ENCODE measurements around the gene BARX1.
"Not testable (repeated sequence)": the region's sequence is repeated elsewhere in the genome, so short reads cannot be mapped to it uniquely, and the experiment has no call there.

The BARX1 gene

DNA sequence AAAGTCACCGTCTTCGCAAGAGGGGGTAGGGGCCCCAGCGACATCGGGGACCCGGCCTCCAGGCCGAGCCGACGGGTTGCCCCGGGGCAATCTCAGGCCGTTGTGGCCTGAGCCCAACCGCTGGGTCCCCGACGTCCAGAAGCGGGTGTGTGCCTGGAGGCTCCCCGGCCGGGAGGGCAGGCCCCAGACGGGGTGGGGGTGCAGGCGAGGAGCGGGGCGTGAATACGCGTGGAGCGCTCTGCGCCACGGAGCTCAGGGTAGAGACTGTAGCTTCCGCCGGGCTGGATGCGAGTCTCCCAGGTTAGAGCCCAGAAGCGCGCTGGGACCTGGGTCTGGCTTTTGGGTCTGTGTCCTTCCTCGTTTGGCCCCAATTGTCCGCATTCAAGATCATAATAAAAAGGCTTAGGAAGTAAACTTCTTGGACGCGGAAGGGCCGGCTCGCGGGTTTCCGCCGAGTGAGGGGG, 3.5 kb downstream of the BARX1 start:
- DNase-seq (ENCODE audit: low read depth), result no peak

DNA sequence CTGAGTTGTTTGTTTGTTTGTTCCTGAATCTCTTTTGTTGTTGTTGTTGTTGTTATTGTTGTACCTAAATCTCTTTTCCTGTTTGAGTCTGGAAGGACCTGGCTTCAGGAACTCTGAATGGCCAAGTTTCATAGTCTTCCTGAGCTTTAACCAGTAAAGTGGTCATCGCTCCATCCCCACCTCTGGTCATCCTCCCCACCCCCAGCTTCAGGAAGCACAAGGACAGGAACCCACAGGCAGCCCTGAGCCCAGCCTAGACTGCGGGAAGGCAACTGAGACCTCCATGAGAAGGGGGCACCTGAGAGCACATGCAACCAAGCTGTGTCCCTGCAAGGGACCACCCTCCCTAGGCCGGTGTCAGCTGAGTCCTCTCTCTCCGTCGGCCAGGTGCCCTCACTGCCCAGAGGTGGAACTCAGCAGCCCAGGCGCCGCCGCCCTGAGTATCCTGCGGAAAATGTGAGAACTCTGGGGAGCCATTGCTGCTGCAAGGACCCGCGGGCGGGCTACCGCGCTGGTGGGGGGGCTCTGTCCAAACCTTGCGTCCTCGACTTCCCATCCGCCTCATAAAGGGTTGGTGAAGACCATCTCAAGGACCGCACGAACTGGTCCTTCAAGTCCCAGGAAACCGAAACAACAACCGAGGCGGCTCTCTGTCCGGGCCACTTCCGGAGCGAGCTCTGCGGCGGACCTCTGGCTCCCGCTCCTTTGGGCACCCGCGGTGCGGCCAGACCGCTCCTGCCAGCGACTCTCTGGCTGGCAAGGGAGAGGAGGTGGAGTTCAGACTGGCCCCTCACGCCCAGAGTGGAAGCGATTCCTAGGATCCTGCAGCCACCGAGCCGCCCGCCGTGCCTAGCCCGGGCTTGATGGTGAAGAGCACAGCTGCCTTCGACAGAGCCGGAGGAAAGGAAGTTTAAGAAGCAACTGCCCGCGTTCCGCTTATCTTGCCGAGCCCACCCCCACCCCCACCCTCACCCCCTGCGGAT, 4.2 kb downstream of the BARX1 start:
- no peak for DNase-seq (ENCODE audit: low read depth)

DNA sequence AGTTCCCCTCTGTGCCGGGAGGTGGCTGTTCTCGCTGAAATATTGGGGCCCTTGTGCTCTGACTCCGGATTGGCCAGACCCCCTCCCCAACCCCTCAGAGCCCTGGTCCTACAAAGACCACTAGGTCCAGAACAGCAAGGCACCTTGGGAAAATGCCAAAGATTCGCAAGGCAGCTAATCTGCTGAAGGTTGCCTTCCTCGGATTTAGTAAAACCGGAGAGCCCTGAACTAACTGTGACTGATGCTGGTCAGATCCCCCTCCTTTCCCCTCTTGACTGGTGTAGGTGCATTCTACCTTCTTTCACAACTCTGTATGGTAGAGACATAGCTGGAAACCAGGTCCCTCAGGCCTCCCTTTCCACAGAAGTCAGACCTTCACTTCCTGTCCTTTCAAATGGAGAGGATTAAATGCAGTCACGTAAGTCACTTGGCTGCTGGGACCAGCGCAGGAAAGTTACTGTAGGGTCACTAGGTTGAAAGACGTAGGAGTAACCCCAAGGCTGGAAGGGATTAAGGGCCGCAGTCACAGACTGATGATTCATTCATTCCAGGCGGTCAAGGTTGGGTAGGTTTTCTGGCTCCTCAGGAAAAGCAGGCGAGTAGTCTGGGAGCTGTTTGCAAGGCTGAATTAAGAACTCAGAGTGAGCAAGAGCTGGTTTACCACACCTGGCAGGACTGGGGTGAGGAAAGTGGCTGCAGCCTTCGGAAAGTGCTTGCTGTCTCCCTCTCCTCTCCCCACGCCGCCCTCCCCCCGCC, 5.3 kb downstream of the BARX1 start:
- no peak for DNase-seq (ENCODE audit: low read depth)

DNA sequence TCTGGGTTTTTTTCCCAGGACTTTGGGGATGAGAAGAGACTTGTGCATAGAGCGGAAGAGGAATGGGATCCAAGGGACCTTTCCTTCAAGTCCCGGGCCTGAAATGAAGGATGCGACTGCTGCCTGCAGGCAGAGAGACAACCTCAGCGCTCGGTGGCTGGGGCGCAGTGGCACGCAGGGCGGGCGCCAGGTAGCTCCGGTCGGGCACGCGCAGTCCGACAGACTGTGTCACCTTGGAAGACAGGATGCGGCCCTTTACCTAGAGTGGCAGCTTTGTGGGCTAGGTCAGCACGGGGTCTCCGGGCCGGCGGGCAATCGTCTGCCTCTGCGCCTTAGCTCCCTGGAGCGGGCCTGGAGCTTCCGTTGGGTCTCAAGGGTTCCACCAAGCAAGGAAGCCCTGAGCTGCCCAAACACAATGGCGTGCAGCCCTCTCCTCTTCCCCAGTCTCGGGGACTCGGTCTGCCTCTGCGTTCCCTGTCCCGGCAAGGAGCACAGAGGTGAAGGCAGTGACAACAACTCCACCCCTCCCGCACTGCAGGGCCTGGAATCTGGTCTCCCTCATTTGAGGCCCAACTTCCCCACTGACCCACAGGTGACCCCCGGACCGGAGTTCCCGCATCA, 6.0 kb downstream of the BARX1 start:
- no peak for DNase-seq (ENCODE audit: low read depth)

DNA sequence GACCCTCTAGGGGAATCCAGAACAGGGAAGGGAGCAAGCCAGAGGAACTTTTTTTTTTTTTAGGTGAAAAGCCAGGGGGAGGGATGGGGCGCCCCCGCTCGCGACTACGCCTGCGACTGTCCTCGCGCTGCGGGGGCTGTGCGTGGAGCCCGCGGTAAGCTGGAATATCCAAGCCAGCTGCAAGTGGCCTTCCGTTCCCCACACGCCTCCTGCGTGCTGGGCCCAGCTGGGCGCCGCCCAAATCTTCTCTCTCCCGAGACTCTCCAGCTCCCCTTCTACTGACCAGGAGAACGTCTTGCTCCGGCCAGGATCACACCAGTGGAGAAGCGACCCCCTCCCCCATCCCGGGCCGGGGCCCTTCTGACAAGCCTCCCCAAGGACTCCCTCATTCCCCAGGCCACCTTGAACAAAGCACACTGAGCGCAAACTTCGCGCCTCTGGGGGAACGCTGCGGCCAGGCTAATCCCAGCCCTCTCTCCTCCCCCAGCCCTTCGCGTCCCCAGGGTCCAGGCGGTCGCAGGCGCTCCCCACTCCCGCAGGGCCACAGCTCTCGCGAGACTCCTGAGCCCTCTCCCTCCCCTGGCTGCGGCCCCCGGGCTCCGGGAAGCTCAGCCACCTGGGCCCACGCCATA, 6.6 kb downstream of the BARX1 start:
- no peak for DNase-seq (ENCODE audit: low read depth)

DNA sequence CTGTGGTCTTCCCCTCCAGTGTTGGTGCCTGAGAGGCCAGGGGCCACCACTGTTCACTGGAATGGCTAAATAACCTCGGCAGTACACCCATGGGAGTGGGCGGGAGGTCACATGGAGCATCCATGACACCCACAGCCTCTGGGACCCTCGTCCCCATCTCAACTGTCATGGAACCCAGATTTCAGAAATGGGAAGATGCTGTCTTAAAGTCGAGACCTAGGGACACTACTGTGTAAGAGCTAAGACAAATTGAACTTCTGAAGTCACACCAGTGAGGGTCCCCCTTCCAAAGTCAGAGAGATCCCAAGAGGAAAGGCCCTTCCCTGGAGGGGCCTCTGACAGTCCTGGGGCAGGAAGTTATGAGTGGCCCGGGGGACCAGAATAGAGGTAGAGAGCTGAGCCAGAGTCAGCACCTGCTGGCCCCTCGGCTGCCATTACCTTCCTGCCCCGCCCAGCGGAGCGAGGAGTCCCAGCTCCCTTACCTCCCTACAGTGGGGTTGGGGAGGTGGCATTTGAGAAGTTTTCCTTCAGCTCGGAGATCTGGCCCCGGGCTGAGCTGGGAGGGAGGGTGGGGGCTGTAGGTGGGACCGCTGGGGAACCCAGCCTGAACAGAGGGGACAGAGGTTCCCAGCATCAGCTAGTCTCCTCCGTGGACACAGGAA, 7.6 kb downstream of the BARX1 start:
- DNase-seq (ENCODE audit: low read depth), result no peak

DNA sequence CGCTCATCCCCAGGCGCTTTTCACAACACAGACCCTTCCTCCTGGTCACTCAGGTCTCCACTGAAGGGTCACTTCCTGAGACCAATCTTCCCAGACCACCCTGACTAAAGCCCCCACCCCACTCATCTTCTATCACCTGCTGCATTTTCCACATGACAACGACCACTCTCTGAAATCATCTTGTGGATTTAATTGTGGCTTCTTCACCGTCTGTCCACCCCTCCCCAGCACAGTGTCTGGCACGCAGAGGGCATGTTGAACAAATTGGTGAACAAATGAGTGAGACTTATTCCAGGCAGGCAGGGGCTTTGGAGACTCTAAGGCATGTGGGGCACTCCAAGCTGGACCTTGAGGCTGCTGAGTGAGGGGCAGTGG, 8.8 kb downstream of the BARX1 start:
- no peak for DNase-seq (ENCODE audit: low read depth)

DNA sequence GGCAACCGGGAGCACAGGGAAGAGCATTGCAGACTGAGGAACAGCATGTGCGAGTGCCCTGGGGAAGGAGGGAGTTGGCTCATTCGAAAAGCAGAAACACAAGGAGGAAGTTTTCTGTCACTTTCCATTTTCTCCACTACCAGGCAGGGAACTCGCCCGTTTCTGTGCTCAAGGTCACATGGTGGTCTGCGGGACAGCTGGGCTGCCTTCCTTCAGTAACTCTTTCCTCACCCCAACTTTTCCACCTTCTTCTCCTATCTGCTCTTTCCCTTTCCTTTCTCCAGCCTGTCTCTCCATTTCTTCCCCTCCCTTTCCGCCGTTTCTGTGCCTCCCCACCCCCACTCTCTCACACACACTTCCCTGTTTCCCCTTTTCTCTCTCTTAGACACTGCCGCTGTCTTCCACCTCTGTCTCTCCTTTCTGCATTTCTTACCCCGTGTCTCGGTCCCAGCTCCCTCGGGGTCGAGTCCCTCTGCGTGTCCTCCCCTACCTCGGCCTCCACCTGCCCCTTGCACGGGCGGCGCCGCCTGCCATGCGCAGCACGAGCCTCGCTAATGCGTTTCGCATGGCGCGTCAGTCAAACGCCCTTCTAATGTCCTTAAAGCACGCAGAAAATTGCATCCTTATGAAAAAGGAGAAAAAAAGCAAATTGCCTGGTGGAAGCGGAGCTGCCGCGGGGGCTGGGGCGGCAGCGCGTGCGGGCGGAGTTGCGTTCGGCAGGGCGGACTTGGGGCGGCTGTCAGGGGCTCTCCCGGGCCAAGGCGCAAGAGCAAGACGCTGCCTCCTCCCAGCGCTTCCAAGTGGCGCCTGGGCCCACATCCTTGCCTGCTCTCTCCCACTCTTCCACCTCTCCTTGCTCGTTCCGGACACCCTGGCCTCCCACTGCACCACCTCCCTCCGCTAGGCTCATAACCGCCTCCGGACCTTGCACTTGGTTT, 9.5 kb downstream of the BARX1 start:
- DNase-seq (ENCODE audit: low read depth), result no peak

DNA sequence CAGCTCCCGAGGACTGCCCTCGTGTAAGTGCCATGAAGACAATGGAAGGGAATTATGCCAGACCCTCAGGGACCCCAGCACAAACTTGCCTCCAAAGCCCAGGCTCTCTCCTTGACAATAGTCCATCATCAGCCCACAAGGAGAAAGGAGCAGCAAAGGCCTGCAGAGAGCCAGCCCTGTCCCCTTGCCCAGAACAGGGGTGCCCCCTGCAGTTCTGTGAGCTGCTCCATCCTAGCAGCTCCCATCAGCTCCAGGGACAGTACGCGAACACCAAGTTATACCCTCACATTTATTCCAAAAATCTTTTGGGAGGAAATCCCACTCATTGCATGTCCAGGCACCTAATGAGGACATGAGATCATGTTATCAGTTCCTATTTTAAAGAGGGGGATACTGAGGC, 11.1 kb downstream of the BARX1 start:
- no peak for DNase-seq (ENCODE audit: low read depth)

DNA sequence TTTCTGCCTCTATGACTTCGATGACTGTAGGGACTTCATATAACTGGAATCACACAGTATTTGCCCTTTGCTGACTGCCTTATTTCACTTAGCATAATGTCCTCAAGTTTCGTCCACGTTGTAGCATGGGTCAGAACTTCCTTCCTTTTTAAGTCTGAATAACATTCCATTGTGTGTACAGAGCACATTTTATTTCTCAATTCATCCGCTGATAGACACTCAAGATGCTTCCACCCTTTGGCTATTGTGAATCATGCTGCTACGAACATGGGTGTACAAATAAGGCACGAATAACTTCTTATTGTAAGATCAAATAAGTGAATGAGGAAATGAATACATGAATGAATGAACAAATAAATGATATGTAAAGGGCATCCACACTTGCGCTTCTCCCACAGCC, 13.0 kb downstream of the BARX1 start:
- no peak for DNase-seq (ENCODE audit: low read depth)

DNA sequence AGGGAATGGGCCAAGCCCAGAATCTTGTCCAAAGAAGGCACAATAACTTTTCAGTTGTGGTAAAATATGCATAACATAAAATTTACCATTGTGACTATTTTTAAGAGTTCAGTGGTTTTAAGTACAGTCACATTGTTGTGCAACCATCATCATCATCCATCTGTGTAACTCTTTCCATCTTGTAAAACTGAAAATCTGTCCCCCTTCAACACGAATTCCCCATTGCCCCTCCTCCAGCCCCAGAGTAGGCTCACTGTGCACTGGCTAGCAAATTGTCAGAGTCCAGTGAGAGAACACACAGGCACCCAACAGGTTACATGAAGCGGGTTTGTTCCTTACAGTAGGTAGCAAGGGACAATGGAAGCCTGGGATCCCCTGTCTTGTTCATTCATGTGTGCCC, 13.7 kb downstream of the BARX1 start:
- no peak for DNase-seq (ENCODE audit: low read depth)

DNA sequence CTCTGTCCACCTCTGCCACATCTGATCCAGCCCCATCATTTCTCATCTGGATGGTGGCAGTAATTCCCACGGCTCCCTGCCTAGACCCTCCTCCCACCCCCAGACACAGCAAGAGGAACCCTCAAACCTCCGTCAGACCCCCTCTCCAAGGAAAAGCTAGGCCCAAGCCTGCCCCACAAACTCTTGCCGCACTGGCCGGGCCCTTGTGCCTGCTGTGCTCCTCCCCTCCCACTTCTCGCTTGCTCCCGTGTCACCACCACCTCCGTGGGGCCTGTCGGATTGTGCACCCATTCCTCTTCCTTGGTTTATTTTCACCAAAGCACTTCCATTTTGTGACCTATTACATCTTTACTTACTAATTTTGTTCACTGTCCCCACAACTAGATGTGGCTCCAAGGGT, 14.2 kb downstream of the BARX1 start:
- DNase-seq (ENCODE audit: low read depth), result no peak

DNA sequence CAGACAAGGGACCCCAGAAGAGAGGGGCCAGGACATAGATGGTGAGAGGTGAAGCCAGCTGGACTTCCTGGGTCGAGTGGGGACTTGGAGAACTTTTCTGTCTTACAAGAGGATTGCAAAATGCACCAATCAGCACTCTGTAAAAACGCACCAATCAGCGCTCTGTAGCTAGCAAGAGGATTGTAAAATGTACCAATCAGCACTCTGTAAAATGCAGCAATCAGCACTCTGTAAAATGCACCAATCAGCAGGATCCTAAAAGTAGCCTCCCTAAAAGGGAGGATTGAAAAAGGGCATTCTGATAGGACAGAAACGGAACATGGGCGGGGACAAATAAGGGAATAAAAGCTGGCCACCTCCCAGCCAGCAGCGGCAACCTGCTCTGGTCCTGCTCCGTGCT, 15.6 kb downstream of the BARX1 start:
- DNase-seq (ENCODE audit: low read depth), result not testable (repeated sequence)

DNA sequence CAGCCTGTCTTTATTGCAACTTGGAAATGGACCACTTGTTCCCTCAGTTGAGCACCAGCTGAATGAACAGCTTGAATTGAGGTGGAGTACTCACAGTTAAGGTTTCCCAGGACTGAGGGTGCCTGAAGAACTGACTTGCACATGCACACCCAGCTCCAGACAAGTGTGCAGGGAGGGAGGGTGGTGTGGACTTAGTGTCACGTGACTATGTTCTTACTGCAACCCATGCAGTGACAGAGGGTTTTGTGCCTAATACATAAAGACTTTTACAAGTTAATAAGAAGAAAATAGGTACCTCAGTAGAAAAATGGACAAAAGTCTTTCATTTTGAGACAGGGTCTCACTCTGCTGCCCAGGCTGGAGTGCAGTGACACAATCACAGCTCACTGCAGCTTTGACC, 18.0 kb downstream of the BARX1 start:
- DNase-seq (ENCODE audit: low read depth), result no peak

DNA sequence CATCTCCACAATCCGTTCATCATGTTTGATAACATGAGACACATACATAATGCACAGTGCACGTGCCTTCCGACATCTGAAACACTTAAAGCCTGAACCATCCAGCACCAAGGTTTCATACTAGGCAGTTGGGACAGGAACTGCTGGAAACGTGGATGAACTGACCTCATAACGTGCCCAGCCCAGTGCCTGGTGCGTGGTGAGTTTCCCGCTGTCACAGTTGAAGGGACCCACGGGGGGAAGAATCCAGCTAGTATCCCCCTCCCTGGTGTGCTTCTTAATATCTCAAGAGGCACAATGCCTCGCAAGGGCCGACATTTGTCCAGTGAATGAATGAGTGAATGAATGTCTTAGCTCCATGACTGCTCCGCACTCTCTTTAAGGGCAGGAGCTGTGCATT, 23.2 kb downstream of the BARX1 start:
- DNase-seq (ENCODE audit: low read depth), result no peak

DNA sequence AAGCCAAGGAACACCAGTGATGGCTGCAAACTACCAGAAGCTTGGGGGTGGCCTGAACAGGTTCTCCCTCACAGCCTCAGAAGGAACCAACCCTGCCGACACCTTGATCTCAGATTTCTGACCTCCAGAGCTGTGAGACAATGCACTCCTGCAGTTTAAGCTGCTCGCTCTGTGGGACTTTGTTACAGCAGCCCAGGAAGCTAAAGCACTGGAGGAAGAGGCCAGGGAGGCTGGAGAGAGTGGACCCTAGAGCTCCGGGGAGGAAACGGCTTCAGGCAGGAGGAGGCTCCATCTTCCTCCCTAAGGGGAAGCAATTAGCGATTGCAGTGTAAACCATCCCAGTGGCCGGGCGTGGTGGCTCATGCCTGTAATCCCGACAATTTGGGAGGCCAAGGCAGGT, 25.1 kb downstream of the BARX1 start:
- DNase-seq (ENCODE audit: low read depth), result no peak

DNA sequence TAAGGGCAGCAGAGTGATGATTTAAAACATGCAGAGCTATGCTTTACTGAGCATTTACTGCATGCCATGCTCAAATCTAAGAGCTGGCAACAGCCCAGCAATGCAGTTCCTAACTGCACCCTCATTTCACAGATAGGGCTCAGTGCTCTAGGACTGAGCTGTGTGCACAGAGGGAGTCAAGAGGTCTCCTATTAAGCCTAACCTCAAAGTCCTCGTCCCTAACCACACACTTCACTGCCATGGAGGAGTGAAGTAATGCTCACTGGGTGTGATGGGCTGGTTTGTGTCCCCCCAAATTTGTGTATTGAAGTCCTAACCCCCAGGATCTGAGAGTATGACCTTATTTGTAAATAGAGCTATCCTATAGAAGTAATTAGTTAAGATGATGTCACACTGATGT, 25.9 kb downstream of the BARX1 start:
- DNase-seq (ENCODE audit: low read depth), result no peak

DNA sequence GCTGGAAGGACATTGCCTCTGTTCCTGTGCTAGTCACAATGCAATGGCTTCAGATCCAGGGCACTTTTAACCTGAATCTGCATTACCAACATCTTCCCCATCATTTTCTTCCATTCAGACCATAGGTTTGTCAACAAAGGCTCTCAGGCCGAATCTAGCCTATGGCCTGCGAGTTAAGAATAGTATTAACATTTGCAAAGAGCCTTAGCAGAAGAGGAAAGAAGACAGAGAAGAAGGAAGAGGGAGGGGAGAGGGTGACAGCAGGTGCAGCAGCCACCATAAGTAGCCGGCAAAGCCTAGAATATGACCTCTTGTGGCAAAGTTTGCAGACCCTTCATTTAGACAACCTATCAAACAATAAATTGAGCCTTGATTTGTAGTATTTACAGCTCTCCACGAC, 32.6 kb downstream of the BARX1 start:
- no peak for DNase-seq (ENCODE audit: low read depth)

DNA sequence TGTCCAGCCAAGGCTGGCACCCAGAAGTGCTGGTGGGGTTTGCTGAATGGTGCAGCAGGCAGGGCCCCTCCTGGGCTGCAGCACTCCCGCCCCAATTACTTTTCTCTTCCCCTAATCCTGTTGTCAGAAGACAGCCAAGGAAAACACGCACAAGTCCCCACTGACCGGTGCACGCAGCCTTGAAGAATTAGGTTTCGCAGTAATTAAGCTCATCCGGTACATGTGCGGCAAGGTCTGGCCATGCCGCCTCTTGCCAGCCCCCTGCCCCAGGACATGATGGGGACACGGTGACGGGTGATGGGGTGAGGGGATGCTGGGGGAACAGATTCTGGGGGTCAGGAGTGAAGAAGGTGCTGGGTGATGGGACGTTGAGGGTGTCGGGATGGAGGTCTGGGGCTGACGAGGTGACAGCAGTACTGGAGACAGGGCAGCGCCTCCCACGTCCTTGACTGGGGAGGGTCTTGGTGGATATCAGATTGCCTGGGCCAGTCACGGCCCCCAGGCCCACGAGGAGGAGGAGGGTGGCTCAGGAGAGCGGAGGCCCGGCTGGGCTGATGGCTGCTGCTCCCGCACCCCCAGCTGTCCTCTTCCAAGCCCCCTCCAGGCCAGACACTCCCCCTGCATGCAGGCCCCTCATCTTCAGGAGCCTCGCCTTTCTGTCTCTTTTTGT, 34.9 kb downstream of the BARX1 start:
- DNase-seq (ENCODE audit: low read depth), result no peak

DNA sequence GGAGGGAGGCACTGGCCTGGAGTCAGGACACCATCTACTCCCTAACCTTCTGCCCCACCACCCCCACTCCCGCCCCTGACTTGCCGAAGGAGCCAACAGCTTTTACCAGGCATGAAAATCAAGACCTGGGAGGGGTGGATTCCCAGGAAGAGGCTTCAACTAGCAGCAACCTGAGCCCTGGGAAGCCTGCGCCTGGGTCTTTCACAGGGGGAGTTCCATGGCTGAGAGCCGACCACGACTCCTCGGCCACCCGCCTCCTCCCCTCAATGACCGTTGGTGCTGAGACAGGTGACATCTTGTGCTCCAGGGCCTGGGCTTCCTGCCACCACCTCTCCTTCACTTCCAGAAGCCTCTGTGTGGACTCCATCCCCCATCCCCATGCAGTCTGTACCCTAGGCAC, 37.1 kb downstream of the BARX1 start:
- no peak for DNase-seq (ENCODE audit: low read depth)

All from activated T-helper 9 cell treated with anti-CD3 and anti-CD28 coated beads, Interleukin-2, amount 50 U/mL, for 16 hours (primary cell).